GM12875 (cell line): Measurements from ENCODE around the gene EVA1C.

Experiments
- H3K4me3 ChIP-seq: one replicate; pipeline ENCODE4 v1.5.1; 2011; ENCODE audit warnings: low read depth, low read length, control low read depth
- CTCF ChIP-seq: IDR thresholded peaks from 2 replicates; pipeline ENCODE4 v1.5.1; 2011; ENCODE audit warnings: low read depth, mild to moderate bottlenecking, control low read depth, inconsistent platforms, low read length, moderate library complexity, borderline replicate concordance; ENCODE audit not compliant: insufficient read depth

Gene EVA1C

DNA sequence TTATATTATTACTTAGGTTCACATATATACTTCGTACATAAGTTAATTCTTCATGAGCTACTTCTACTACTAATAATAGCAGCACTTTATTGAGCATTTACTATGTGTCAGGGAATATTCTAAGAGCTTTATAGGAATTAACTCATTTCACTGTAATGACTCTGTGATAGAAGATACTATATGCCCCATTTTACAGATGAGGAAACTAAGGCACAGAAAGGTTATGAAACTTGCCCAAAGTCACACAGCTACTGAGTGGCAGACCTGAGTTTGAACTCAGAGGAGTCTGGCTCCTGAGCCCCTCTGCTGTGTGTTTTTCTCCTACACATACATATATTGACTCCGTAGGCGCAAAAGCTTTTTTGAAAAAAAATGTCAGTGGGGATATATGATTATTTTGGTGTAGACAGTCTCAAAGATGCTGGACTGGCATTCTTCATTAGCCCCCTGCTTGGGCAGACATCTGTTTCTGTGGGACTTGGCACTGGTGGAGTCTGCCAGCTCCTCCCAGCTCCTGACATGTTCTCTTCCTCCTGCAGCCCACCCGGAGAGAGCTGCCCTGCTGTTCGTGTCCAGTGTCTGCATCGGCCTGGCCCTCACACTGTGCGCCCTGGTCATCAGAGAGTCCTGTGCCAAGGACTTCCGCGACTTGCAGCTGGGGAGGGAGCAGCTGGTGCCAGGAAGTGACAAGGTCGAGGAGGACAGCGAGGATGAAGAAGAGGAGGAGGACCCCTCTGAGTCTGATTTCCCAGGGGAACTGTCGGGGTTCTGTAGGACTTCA is 102.0 kb downstream of the EVA1C start:
- H3K4me3 ChIP-seq: no peak overlapping the region
- no peak for TF ChIP-seq CTCF

- no peak for TF ChIP-seq CTCF
Observed at GRCh38 chr21:32515874-32516273, 103.4 kb downstream of the EVA1C start.

DNA sequence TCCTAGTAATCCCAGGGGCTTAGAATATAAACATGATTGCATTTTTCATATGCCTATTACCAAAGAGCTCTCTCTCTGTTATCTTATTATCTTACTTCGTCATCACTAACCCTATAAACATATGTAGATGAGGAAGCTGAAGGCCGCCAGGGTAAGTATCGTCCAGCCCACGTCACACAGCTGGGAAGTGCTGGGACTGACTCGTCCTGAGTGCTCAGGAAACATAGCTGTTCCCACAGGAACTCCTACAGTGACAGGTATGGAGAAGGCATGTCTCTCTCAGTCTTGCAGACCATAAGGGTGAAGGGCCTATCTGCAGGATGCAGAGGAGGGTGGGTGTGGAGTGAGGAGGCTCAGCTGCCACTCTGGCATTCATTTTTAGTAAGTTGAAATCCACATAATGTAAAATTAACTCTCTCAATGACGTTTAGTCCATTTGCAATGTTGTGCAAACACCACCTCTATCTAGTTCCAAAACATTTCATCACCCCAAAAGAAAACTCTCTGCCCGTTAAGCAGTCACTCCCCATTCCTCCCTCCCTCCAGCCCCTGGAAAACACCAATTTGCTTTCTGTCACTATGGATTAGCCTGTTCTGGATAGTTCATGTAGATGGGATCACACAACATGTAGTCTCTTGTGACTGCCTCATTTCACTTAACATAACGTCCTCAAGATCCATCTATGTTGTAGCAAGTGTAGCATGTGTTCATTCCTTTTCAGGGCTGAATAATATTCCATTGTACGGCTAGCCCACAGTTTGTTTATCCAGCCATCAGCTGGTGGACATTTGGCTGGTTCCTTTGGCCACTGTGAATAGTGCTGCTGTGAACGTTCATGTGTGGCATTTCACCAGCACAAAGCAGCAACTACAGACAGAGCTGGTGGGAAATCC is 104.5 kb downstream of the EVA1C start:
- H3K4me3 ChIP-seq: no peak overlapping the region
- no peak for TF ChIP-seq CTCF

More at GRCh38 chr21:32515874-32516273, 103.4 kb downstream of the EVA1C start:
- no peak overlapping the region for H3K4me3 ChIP-seq

- no peak for TF ChIP-seq CTCF
Observed at GRCh38 chr21:32519945-32520874, 107.7 kb downstream of the EVA1C start.

DNA sequence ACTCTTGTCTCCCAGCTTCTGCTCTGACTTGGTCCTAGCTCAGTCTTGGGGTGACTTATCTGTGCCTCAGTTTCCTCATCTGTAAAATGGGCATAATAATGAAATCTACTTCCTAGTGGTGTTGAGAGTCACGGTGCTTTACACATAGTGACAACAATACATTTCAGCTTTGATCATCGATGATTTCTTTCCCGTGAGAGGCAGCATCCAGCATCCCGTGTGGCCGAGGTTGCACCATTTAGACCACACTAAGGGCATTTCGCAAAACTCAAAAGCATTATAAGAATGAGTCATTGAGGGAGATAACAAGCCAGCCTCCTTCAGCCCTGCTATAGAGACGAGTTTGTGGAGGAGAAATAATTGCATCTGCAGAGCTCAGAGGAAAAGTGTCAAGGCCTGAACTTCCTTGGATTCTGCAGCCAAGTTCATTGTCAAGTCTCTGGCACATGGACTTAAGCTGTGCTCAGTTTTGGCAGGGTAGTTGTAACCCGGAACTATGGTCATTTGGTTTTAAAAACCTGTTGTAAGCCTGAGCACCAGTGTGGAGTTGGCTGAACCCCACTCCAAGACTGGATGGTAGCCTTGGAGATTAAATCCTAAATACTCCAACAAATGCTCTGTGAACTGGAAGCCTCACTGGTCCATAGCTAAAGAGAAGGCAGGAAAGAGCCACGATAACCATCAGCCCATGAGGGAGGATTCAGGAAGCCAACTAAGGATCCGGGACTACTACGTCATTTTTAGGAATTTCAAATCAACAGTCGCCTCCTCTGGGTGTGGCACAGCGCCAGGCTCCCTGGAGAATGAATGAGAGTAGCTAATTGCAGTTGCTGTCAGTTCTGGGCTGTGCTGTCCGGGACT is 108.6 kb downstream of the EVA1C start:
- H3K4me3 ChIP-seq: no peak overlapping the region
- no peak for TF ChIP-seq CTCF

More at GRCh38 chr21:32519945-32520874, 107.7 kb downstream of the EVA1C start:
- no peak overlapping the region for H3K4me3 ChIP-seq
